NCI-H524 (cell line): ENCODE results near the gene MT1G.
A peak's percentile ranks its signal among the peaks of the same experiment; 100 is the strongest.
"Not testable (repeated sequence)": the region's sequence is repeated elsewhere in the genome, so short reads cannot be mapped to it uniquely, and the experiment has no call there.

Source experiments
- DNase-seq, 2 experiments: peaks; one replicate each; lab custom pipeline; 2025; lab: John Stamatoyannopoulos, UW

MT1G gene

DNA sequence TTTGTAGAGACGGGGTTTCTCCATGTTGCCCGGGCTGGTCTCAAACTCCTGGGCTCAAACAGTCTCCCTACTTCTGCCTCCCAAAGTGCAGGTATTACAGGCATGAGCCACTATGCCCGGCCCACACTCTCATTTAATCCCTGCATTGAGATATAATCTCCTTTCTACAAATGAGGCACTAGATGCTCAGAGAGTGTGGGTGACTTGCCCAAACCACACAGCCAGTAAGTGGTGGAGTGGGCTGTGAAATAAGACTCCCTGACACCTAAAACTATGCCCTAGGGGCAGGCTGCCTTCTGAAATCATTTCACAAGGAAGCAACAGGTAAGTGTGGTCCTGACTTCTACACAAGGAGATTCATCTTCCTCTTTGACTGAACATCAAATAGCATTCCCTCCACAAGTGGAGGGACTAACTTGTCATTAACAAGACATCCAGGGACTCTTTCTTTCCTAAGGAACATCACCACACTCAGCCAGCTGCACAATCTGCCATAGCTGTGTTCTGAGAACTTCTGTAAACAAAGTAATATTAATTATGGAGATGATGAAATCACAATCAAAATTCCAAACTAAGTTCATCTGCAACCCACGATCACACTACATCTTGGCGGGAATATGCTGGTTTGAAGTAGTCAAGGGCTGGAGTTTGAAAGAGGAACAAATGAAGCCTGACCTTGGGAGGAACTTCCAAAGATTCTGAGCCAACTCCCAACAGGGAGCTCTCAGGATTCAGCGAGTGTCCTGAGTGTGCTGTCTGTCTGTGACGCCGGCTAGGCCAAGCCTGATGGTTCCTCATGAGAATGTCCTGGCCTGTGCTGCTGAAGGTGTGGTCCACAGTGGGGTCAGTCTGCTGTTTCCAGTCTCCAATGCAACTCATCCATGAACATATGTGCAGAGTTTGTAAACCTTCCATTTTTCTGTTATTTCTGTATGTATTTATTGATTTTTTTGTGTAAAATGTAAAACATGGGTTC is 2.3 kb downstream of the MT1G start:
- not testable (repeated sequence) for DNase-seq

DNA sequence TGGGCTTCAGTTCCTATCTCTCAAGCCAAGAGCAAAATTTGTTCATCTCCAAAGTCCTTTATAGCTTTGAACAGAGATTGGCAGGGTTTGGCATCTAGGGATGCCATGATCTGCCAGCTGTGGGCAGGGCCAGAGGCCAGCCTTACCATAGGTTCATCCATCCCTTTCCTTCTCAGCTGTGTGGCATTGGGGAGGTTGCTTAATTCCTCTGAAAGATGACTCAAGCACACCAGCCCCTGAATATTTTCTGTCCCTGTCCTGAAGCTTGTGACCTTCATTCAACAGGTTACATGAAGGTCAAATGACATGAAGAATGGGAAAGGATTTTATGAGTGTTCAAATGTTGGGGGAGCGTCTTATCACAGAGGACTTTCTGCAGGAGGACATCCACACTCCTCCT is 3.4 kb downstream of the MT1G start:
- no peak for DNase-seq

DNA sequence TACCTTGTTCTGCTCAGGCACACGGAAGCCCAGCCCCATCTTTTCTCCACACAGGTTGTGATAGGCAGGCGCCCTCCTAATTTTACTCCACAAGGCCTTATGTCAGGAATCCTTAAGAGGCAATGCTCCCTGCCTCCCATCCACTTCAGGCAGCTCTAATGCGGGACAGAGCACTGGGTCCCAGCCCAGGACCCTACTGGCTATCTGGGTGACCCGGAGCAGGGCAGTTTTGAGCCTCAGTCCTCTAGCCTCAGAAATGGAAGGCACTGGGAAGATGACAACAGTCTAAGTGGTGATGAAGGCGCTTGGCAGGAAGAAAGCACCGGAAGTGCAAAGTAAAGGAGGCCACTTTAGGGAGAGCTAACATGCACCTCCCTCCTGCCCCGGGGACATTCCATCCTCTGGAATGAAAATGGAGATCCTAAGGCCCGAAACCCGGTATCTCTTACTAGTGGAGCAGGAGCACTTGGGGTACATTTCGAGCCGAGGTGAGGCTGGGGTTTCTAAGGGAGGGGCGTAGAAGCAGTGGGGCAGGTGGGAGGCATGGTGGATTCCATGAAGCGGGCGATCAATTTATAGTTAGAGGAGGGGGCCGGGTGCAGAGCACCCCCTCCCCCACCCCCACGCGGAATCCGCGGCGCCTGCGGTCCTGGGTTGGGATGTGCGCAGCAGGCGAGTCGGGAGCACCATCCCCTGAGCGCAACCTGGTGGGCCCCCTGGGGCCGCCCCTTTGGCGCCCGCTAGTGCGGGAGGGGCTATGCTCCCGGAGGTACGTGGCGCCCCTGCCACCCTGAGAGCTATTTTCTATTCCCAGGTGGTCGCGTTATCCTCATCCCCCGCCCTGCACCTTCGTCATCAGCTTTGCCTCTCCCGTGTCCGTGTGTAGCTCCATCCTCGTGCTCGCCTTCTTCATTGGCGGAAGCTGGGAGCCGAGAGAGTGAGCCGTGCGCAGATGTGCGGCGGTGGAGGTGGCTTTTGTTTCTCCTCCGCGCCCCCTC is 5.2 kb downstream of the MT1G start:
- peak in 1 of 2 experiments; percentile 39 for DNase-seq

DNA sequence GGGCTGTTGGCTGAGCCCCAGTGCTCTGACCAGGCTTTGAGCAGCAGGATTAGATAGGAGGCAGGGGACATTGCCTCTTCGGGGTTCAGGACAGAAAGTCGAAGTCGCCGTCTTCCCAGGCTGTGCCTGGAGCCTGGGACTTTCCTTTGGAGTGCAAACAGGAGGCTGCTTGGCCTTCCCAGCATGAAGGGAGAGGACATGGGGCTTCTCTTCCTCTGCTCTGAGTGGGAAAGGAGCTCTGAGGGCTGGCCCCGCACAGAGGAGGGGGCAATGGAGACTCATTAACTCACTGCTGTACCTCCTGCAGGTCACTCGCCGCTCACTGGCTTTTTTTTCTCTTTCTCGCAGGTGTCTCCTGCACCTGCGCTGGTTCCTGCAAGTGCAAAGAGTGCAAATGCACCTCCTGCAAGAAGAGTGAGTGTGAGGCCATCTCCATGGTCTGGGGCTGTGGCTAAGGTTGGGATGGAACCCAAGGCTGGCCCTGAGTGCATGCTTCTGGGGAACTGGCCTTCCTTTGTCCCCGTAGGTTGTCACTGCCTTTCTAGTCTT is 9.5 kb downstream of the MT1G start:
- no peak for DNase-seq

DNA sequence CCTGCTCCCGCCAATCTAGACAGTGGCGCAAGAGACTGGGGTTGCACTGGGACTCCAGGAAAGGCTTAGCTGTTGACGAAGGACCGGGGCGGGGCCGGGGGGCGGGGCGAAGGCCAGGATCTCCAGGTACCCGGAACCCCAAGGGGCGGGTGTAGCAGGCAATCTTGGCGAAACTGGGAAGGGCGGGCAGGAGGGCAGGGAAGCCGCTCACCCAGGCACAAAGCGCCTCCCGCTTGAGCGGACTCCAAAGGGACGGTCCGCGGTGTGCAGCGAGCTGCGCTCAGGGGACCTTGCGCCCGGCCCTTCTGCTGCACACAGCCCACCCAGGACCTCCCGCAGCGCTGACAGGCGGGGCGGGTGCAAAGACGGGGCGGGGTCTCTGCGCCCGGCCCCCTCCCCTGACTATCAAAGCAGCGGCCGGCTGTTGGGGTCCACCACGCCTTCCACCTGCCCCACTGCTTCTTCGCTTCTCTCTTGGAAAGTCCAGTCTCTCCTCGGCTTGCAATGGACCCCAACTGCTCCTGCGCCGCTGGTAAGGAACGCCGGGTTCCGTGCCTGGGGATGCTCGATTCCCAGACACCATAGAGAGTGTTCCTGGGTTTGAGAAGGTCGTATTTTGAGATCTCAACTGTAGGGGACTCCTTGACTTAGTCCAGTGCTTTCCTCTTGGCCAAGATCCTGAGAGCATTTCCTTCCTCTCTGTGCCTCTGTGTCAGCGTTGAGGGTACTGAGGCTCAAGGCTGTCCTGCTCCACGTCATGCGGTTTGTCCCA is 10.1 kb downstream of the MT1G start, which contains the start of gene MT1F:
Gene MT1F, plus strand, starts transcription at position 405 of the 772 bp plus-strand sequence. Its CDS starts 100 bp downstream, at position 505.
- DNase-seq, result peak; percentile 68 to 73

DNA sequence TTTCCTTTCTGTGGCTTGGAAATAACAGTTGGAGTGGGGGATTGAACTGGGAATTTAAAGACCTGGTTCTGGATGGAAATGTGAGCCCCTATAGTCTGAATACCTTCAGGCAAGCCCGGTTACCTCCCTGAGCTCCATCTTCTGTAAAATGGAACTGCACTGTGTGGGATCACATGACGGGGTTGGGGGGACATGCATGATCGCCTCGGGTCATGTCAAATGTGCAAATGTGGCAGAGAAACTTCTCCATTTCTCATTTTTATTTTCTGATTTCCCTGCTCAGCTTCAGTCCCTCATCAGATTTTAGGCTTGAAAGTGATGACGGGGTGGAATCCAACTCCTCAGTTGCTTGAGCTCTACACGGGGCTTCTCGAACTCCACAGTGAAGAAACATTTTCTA is 14.6 kb downstream of the MT1G start:
- no peak for DNase-seq

DNA sequence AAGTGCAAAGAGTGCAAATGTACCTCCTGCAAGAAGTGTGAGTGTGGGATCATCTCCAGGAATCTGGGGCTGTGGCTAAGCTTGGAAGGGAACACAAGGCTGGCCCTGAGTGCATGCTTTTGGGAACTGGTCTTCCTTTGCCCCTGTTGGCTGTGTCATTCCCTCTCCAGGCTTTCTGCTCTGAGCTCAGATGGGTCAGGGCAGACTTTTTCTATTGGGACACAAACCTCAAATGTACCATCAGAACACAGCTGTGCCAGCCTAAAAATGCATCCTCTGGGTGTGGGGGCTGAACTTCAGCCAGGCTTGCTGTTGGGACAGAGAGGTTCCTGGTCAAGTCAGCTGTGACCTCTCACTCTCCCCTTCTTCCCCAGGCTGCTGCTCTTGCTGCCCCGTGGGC is 15.3 kb downstream of the MT1G start:
- no peak for DNase-seq

DNA sequence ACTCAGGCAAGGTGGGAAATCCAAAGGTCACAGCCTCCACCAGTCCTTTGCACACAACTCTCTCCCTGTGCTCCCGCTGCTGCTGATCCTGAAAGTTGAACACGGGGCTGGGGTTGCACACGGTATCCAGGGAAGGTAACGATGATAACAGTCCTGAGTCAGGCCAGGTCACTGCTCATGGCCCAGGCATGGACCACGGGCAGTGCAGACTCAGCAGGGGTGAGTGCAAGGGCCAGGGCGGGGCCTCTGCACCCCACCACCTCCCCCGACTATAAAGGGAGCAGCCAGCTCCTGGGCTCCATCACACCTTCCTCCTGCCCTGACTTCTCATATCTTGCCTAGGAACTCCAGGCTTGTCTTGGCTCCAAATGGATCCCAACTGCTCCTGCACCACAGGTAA is 16.3 kb downstream of the MT1G start, which contains the start of gene MT1B:
Gene MT1B, plus strand, starts transcription at position 301 of the 400 bp plus-strand sequence. Its CDS starts 68 bp downstream, at position 369.
- no peak for DNase-seq

DNA sequence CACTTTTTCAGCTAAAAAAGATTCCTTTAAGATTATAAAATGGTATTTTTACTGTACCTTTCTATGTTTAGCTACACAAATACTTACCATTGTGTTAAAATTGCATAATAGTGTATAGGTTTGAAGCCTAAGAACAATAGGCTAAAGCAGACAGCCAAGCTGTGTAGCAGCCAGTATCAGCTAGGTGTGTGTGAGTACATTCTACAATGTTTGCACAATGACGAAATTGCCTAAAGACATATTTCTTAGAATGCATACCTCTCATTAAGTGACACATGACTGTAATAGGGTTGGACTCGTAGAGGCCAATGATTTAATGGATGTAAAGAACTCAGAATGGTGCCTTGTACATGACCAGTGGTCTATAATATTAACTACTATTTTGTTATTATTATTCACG is 18.0 kb downstream of the MT1G start:
- DNase-seq, result no peak

DNA sequence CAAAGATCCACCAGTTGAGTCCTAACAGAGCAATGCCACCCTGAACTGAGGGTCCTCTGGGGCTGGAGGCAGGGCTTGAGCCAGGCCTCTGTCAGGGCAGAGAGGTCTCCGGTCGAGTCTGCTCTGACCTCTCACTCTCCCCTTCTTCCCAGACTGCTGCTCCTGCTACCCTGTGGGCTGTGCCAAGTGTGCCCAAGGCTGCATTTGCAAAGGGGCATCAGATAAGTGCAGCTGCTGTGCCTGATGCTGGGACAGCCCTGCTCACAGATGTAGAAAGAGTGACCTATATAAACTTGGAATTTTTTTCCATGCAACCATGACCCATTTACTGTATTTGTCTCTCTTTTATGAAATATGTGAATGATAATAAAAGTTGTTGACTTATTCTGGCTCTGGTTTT is 18.6 kb downstream of the MT1G start:
- no peak for DNase-seq

DNA sequence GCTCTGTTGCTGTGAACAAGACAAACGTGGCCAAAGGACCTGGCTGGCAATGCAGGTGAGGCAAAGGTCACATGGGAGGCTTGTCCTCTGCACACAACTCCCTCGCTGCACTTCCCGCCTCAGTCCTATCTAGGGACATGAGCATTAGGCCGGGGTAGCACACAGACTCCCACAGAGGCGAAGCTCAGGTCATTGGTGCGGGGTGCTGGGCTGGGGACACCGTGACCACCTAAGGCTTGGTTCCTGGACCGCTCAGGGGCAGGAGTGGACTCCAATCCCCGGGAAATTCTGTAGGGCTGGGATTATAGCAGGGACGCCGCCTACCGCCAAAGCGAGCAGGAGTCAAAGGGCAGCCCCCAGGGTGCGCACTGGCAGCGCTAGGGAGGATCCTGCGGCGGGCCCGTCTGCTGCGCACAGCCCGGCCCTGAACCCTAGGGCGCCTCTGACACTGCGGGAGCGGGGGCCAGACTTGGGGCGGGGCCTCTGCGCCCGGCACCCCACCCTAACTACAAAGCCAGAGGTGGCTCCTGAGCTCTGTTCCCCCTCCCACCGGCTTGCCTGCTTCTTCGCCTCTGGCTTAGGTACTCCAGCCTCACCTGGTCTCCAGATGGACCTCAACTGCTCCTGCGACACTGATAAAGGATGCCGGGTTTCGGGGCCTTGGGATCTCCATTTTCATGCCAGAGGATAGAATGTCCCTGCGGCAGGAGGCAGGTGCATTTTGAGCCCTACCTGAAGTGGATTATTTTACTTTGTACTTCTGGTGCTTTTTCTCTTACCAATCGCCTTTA is 20.0 kb downstream of the MT1G start:
- DNase-seq, result no peak

DNA sequence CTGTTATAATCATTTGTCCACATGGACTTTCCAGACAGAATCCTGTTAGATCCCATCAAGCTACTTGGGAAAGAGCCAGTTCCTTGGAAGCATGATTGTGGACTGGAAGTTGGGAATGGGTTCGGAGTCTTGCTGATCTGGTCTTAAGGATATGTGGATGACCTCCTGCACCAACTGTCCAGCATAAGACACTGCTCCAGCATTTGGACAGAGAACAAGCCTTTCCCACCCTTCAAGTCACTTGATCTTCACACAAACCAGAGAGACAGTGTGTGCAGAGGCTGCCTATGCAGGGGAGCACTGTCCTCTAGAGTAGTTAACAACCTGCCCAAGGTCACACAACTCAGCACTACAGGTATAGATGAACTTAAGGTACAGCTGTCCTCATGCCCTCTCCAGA is 22.0 kb downstream of the MT1G start:
- no peak for DNase-seq

DNA sequence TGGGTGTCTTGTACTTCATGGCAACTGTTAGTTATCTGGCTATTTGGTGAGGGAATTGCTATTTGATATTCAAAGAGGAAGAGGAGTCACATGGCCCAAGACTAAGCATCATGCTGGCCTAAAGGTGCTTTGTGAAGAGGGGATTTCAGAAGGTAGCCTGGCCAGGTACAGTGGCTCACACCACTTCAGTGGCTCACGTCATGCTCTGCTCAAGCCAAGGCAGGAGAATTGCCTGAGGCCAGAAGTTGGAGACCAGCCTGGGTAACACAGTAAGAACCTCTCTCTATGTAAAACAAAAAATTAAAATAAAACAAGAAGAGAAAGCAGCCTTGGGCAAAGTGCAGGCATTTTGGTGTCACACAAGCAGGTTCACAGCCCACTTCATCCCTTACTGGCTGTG is 22.6 kb downstream of the MT1G start:
- DNase-seq, result no peak

DNA sequence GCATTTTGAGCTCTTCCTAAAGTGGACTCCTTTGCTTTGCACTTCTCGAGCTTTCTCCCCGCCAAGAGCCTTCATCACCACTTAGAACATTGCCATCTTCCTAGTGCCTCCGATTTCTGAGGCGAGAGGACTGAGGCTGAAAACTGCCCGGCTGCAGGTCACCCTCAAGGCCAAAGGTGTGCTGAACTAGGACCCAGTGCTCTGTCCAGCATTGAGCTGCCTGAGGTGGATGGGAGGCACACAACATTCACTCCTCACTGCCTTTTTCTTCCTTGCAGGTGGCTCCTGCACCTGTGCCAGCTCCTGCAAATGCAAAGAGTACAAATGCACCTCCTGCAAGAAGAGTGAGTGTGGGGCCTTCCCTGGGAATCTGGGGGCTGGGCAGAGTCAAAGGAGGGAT is 24.0 kb downstream of the MT1G start:
- DNase-seq, result no peak

DNA sequence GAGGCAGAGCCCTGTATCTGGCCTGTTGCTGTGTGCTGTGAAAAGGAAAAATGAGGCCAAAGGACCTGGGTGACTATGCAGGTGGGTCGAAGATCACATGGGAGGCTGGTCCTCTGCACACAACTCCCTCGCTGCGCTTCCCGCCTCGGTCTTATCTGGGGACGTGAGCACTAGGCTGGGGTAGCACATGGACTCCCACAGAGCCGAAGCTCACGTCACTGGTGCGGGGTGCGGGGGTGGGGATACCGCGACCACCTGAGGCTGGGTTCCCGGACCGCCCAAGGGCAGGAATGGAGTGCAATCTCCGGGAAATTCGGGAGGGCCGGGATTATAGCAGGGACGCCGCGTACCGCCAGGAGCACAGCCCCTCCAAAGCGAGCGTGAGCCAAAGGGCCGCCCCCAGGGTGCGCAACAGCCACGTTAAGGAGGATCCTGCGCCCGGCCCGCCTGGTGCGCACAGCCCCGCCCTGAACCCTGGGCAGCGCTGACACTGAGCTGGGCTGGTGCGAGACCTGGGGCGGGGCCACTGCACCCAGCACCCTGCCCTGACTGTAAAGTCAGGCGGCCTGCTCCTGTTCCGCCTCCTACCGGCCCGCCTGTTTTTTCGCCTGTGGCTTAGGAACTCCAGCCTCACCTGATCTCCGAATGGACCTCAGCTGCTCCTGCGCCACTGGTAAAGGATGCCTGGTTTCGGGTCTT is 24.6 kb downstream of the MT1G start:
- DNase-seq, result peak; percentile 31 to 52

DNA sequence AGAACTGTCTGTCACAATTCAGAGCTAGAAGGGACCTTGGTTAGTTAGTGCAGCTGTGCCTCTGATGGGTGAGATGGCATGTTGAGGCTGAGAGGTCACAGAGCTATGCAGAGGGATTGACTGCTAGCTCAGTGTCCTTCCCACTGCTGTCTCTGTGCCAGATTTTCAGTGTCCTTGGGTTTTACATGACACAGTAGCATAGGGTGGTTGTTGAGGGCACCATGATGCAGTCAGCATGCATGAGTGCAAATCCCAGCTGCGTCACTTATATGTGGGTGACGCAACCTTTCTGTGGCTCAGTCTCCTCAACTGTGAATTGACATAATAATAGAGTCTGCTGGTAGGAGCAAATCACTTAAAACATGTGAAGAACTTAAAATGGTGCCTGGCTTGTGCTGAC is 26.7 kb downstream of the MT1G start:
- DNase-seq, result no peak

DNA sequence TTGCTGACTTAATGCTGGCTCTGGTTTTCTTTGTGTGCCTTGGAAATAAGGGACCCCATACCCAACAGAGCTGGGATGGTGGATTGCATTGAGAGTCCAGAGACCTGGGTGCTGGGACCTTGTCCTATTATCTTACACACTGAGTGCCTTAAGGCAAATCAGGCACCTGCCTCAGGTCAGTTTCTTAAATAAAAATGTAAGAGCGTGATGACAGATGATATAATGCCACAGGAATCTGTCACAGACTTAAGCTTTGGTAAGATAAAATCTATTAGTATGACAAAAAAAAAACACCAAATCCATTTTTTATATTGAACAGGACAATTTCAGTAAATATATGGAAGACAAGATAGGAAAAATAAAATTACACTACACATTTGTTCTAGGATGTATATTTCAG is 27.8 kb downstream of the MT1G start:
- DNase-seq, result no peak

DNA sequence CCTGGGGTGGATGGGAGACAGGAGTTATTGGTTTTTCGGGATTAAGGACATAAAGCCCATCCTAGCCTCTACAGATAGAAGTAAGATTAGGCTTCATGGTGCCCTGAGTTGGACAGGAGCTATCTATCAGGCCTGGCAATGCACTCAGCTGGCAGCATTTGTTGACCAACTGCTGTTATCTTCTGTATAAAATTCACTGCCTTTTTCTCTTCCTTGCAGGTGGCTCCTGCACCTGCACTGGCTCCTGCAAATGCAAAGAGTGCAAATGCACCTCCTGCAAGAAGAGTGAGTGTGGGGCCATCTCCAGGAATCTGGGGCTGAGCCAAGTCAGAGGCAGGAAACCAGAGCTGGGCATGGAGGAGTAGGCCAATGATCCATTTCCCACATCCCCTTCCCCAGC is 28.8 kb downstream of the MT1G start:
- DNase-seq, result no peak

DNA sequence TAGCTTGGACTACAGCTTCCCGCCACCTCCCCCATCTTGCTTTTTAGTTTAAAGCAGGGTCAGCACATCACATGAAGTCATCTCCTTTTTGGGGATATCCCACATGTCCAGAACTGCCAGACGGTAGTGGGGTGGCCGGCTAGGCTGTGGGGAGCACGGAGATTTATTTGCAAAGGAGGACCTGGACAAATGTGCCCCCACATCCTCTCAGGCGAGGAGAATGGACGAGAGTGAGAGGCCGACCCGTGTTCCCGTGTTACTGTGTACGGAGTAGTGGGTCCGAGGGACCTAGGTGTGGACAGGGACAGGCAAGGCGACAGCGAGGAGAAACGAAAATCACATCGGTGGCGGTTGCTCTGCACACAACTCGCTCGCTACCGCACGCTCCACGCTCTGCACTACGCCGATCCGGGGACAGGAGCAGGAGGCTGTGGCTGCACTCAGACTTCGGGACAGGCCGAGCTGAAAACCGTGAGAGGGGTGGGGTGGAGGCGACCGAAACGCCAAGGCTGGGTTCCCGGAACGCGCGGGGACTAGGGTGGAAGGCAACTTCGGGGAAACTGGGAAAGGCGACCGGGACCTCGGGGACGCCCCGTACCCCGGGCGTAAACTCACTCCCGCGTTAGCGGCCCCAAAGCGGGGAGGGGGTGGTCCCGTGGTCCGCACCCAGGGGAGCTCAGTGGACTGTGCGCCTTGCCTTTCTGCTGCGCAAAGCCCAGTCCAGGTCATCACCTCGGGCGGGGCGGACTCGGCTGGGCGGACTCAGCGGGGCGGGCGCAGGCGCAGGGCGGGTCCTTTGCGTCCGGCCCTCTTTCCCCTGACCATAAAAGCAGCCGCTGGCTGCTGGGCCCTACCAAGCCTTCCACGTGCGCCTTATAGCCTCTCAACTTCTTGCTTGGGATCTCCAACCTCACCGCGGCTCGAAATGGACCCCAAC is 29.8 kb downstream of the MT1G start, which contains the start of gene MT1A:
Gene MT1A, plus strand, starts transcription at position 853 of the 937 bp plus-strand sequence. Its CDS starts 73 bp downstream, at position 926.
- peak in 1 of 2 experiments; percentile 9 for DNase-seq
